Parathyroid adenoma (tissue), 2 donors: ENCODE results near the gene CLIP2.
"Not testable (repeated sequence)": the region's sequence is repeated elsewhere in the genome, so short reads cannot be mapped to it uniquely, and the experiment has no call there.

ENCODE experiments used
- H2AFZ ChIP-seq: fragments of 300-600 bp; sonication (generic); one replicate; pipeline ENCODE4 v1.7.0; 2017; ENCODE audit warnings: antibody characterized with exemption, mild to moderate bottlenecking
- H3K27ac ChIP-seq: fragments of 300-600 bp; sonication (generic); one replicate; pipeline ENCODE4 v1.7.0; 2017
- H3K27me3 ChIP-seq: fragments of 300-600 bp; sonication (generic); one replicate; pipeline ENCODE4 v1.7.0; 2017; ENCODE audit warnings: low read length; ENCODE audit not compliant: control insufficient read depth, insufficient read depth
- H3K36me3 ChIP-seq: fragments of 300-600 bp; sonication (generic); one replicate; pipeline ENCODE4 v1.7.0; 2017; ENCODE audit warnings: low read length; ENCODE audit not compliant: control insufficient read depth, insufficient read depth
- H3K4me1 ChIP-seq: fragments of 300-600 bp; sonication (generic); one replicate; pipeline ENCODE4 v1.7.0; 2017; ENCODE audit warnings: control low read depth
- H3K4me2 ChIP-seq: fragments of 300-600 bp; sonication (generic); one replicate; pipeline ENCODE4 v1.7.0; 2017; ENCODE audit warnings: low read length
- H3K4me3 ChIP-seq: fragments of 300-600 bp; sonication (generic); one replicate; pipeline ENCODE4 v1.7.0; 2017; ENCODE audit warnings: low read depth, low read length
- H3K79me2 ChIP-seq: fragments of 300-600 bp; sonication (generic); one replicate; pipeline ENCODE4 v1.7.0; 2017; ENCODE audit warnings: control low read depth
- H3K9ac ChIP-seq: fragments of 300-600 bp; sonication (generic); one replicate; pipeline ENCODE4 v1.7.0; 2017; ENCODE audit warnings: mild to moderate bottlenecking
- H3K9me3 ChIP-seq: fragments of 300-600 bp; sonication (generic); one replicate; pipeline ENCODE4 v1.7.0; 2017; ENCODE audit warnings: low read length; ENCODE audit not compliant: control insufficient read depth
- TF ChIP-seq, protein P1 (sequence below): fragments of 300-600 bp; sonication (generic); IDR thresholded peaks from one replicate; pipeline ENCODE4 v1.7.0; 2017; ENCODE audit warnings: antibody characterized with exemption, mild to moderate bottlenecking
- donor health status: primary hyperparathyroidism.

CLIP2 gene

DNA sequence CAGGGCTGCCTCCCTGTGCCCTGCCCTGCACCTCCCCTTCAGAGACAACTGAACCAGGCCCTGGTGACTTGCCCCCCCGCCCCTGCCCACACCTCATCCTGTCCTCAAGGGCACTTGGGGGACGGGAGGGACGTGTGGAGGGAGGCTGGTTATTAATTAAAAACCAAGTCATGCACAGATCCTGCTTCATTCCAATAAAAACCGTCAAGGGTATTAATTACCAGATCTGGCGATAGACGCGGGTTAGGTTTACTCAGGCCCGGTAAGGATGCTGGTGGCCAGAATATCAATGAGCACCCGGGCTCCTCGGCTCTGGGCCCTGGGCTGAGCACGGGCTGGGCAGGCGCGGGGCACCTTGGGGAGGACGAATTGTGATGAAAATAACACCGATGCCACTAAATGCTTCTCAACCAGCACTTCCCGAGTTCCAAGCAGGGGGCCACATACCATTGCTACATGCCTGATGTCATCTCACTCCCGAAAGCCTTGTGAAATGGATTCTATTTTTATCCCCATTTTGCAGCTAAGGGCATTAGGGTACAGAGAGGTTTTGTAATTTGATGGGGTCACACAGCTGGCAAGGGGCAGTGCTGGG is 140.0 kb downstream of the CLIP2 start:
- Histone ChIP-seq H2AFZ (peak overlapping the region; percentile 48), H3K9ac (no peak overlapping the region), H3K4me2 (peak overlapping the region; percentile 26), H3K4me3 (peak overlapping the region; percentile 22), H3K4me1 (peaks cover 14% of the 10 kb centered on the region), H3K9me3 (no peaks in the 10 kb centered on the region), H3K27ac (peak overlapping the region; percentile 59), H3K27me3 (no peaks in the 10 kb centered on the region), H3K36me3 (no peaks in the 10 kb centered on the region), H3K79me2 (no peaks in the 10 kb centered on the region)
- TF ChIP-seq, protein P1, sequence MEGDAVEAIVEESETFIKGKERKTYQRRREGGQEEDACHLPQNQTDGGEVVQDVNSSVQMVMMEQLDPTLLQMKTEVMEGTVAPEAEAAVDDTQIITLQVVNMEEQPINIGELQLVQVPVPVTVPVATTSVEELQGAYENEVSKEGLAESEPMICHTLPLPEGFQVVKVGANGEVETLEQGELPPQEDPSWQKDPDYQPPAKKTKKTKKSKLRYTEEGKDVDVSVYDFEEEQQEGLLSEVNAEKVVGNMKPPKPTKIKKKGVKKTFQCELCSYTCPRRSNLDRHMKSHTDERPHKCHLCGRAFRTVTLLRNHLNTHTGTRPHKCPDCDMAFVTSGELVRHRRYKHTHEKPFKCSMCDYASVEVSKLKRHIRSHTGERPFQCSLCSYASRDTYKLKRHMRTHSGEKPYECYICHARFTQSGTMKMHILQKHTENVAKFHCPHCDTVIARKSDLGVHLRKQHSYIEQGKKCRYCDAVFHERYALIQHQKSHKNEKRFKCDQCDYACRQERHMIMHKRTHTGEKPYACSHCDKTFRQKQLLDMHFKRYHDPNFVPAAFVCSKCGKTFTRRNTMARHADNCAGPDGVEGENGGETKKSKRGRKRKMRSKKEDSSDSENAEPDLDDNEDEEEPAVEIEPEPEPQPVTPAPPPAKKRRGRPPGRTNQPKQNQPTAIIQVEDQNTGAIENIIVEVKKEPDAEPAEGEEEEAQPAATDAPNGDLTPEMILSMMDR = no peak

DNA sequence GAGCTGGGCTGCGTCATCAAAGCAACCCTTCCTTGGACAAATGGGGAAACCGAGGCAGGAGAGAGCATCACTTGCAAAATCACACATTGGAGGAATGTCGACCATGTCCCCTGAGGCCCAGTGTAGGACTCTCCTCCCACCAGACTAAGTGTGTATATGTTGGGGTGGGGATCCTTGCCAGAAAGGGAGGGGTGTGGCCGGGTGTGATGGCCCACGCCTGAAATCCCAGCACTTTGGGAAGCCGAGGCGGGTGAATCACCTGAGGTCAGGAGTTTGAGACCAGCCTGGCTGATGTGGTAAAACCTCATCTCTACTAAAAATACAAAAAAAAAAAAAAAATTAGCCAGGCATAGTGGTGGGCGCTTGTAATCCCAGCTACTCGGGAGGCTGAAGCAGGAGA is 141.2 kb downstream of the CLIP2 start:
- not testable (repeated sequence) for H3K9me3 ChIP-seq, H3K9ac ChIP-seq, H3K36me3 ChIP-seq, H3K79me2 ChIP-seq, H3K27me3 ChIP-seq, H3K4me3 ChIP-seq
- Histone ChIP-seq H3K27ac (peak overlapping the region; percentile 59), H3K4me2 (peak overlapping the region; percentile 58), H3K4me1 (peaks cover 14% of the 10 kb centered on the region), H2AFZ (peak overlapping the region; percentile 71)

DNA sequence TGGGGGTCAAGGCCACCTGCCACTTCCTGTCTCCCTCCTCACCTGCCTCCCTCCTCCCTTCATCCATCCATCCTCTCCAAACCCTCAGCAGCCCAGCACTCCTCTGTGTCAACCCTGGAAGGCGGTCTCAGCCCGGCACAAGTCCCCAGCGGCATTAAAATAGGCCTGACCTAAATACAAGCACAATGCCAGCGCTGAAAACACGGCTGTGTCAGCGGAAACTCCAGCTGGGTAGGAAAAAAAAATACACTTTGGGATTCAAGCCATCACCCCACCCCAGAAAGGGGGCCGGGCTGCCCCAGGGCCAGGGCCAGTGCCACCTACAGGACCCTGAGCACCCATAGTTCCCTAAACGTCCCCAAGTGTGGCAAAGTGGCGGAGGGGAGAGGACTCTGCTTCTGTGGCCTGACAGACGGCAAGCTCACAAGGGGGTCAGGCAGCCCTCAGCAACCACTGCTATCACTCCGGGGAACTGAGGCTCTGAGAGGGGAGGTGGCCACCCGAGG is 141.8 kb downstream of the CLIP2 start:
- H3K9me3 ChIP-seq = no peaks in the 10 kb centered on the region
- no peak overlapping the region for H3K9ac ChIP-seq
- H2AFZ ChIP-seq = peak overlapping the region; percentile 71
- H3K79me2 ChIP-seq = no peaks in the 10 kb centered on the region
- H3K4me2 ChIP-seq = peak overlapping the region; percentile 58
- H3K27me3 ChIP-seq = no peaks in the 10 kb centered on the region
- H3K4me1 ChIP-seq = peaks cover 14% of the 10 kb centered on the region
- TF ChIP-seq, protein P1 = no peak
- H3K27ac ChIP-seq = peak overlapping the region; percentile 59
- no peaks in the 10 kb centered on the region for H3K36me3 ChIP-seq
- H3K4me3 ChIP-seq = no peak overlapping the region

DNA sequence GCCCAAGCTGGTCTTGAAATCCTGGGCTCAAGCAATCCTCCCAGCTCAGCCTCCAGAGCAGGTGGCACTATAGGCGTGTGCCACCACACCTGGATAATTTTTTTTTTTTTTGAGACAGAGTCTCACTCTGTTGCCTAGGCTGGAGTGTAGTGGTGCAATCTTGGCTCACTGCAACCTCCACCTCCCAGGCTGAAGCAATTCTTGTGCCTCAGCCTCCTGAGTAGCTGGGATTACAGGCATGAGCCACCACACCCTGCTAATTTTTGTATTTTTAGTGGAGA is 148.0 kb downstream of the CLIP2 start:
- not testable (repeated sequence) for H2AFZ ChIP-seq, H3K9ac ChIP-seq, H3K4me1 ChIP-seq, H3K4me3 ChIP-seq, H3K4me2 ChIP-seq, H3K36me3 ChIP-seq, H3K27me3 ChIP-seq, H3K27ac ChIP-seq, H3K79me2 ChIP-seq, H3K9me3 ChIP-seq

DNA sequence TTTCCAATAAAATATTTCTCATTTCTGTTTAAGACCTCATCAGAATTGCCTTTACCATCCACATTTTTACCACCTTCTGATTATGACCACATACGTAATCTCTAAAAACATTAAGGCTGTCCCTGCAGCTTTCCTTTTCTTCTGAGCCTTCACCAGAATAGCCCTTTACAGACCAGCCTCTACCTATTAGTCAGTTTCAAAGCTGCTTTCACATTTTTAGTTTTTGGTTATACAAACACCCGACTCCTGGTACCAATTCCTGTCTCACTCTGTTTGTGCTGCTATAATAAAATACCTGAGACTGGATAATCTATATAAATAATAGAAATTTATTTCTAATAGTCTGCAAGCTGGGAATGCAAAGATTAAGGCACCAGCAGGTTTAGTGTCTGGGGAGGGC is 149.1 kb downstream of the CLIP2 start:
- Histone ChIP-seq H3K27me3 (no peaks in the 10 kb centered on the region), H3K4me3 (no peak overlapping the region), H3K9me3 (no peaks in the 10 kb centered on the region), H3K27ac (no peak overlapping the region), H2AFZ (no peak overlapping the region), H3K4me2 (no peak overlapping the region), H3K79me2 (no peaks in the 10 kb centered on the region), H3K4me1 (peaks cover 7% of the 10 kb centered on the region), H3K9ac (no peak overlapping the region), H3K36me3 (no peaks in the 10 kb centered on the region)
- TF ChIP-seq, protein P1 = no peak

DNA sequence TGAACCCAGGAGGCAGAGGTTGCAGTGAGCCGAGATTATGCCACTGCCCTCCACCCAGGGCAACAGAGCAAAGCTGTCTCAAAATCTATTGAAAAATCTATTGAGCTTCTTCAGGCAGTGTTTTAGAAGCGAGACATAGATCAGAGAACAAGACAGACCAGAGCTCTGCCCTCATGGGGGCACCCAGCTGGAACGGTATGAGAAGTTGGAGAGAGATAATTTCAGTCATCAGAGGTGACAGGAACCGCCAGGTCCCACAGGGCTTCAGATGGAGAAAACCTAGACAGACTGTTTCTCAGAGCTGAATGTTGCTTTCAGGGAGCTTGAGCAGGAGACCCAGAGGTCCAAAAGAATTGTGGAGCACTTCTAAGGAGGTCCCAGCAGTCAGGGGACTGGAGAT is 150.3 kb downstream of the CLIP2 start:
- Histone ChIP-seq H2AFZ (peak overlapping the region; percentile 19), H3K27me3 (no peaks in the 10 kb centered on the region), H3K27ac (peak overlapping the region; percentile 33), H3K36me3 (no peaks in the 10 kb centered on the region), H3K9me3 (no peaks in the 10 kb centered on the region), H3K9ac (no peak overlapping the region), H3K4me1 (peaks cover 7% of the 10 kb centered on the region), H3K4me2 (peak overlapping the region; percentile 31), H3K79me2 (no peaks in the 10 kb centered on the region), H3K4me3 (no peak overlapping the region)
- TF ChIP-seq, protein P1 = no peak

DNA sequence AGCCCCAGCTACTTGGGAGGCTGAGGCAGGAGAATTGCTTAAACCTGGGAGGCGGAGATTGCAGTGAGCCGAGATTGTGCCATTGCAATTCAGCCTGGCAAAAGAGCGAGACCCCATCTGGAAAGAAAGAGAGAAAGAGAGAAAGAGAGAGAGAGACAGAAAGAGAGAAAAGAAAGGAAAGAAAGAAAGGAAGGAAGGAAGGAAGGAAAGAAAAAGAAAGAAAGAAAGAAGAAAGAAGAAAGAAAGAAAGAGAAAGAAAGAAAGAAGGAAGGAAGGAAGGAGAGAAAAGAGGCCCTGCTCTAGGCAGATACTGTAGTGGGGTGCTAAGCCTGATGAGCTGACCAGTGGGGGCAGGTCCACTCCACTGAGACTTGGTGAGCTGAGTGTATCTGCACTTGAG is 150.9 kb downstream of the CLIP2 start:
- not testable (repeated sequence) for H3K27ac ChIP-seq, H3K36me3 ChIP-seq, H3K4me3 ChIP-seq, H3K9me3 ChIP-seq, H3K79me2 ChIP-seq, H3K9ac ChIP-seq, H3K4me2 ChIP-seq, H3K4me1 ChIP-seq, H2AFZ ChIP-seq, H3K27me3 ChIP-seq
